Tibial nerve (tissue), 4 donors: ENCODE measurements around the gene ASAP3.
"Not testable (repeated sequence)": the region's sequence is repeated elsewhere in the genome, so short reads cannot be mapped to it uniquely, and the experiment has no call there.

Source experiments
- CTCF ChIP-seq, 5 experiments: fragments of 200-600 bp in 3 of 5; fragments of 450-650 bp in 2 of 5; sonication (generic) in 3 of 5; IDR thresholded peaks; one replicate each; pipeline ENCODE4 v1.5.1; 2016 to 2019; ENCODE audit warnings: antibody characterized with exemption in 5 of 5, mild to moderate bottlenecking in 3 of 5, moderate library complexity in 2 of 5
- EP300 ChIP-seq, 2 donors: sonication (generic); formaldehyde crosslinking; IDR thresholded peaks; one replicate each; pipeline ENCODE4 v1.6.1; 2017; ENCODE audit warnings: antibody characterized with exemption in 2 of 2, mild to moderate bottlenecking in 1 of 2
- POLR2A ChIP-seq, 2 donors: fragments of 450-650 bp; IDR thresholded peaks; one replicate each; pipeline ENCODE4 v1.6.1; 2017; ENCODE audit warnings: antibody characterized with exemption in 2 of 2, mild to moderate bottlenecking in 2 of 2, moderate library complexity in 2 of 2

GRCh38 chr1:23504156-23504555 lies 20.2 kb upstream of the ASAP3 start:
- not testable (repeated sequence) for TF ChIP-seq CTCF, POLR2A, EP300 (IDR thresholded peaks at IDR 0.05)
